ENCODE results near the gene CSNK1G2.

Gene CSNK1G2

DNA sequence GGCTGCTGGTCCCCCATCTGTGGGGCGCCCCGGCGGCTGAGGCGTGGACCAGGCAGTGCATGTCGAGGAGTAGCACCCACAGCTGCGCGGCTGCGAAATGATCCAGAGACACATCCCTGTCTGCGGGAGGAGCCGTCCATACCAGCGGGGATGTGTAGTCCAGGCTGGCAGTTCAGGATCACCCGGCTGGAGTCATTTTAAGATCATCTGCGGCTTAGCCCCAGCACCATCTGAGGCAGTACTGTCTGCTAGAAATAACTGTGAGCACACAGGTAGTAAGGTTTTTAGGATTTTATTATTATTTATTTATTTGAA lies 32.7 kb upstream of the CSNK1G2 start:
- ChIA-PET CTCF (no interaction called here), POLR2A (no interaction called here)
- no peak for DNase-seq (ENCODE audit: extremely low spot score)
- no peak for TF ChIP-seq ARNT (IDR thresholded peaks at IDR 0.05)
- no peak for TF ChIP-seq LEF1 (IDR thresholded peaks at IDR 0.05; ENCODE audit: borderline replicate concordance)
- TF ChIP-seq L3MBTL2 (conservative IDR thresholded peaks at IDR 0.05) = no peak
- no peak for TF ChIP-seq ZNF384 (IDR thresholded peaks at IDR 0.05)
- TF ChIP-seq FOXM1 (IDR thresholded peaks at IDR 0.05; ENCODE audit: borderline replicate concordance) = no peak
- no peak for TF ChIP-seq NFRKB (IDR thresholded peaks at IDR 0.05)
- TF ChIP-seq, protein P1, sequence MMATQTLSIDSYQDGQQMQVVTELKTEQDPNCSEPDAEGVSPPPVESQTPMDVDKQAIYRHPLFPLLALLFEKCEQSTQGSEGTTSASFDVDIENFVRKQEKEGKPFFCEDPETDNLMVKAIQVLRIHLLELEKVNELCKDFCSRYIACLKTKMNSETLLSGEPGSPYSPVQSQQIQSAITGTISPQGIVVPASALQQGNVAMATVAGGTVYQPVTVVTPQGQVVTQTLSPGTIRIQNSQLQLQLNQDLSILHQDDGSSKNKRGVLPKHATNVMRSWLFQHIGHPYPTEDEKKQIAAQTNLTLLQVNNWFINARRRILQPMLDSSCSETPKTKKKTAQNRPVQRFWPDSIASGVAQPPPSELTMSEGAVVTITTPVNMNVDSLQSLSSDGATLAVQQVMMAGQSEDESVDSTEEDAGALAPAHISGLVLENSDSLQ (IDR thresholded peaks at IDR 0.05) = no peak
- TF ChIP-seq FOXA1 (IDR thresholded peaks at IDR 0.05) = no peak
- no peak for TF ChIP-seq FOXK2 (IDR thresholded peaks at IDR 0.05)
- TF ChIP-seq HDGF (IDR thresholded peaks at IDR 0.05; ENCODE audit: borderline replicate concordance) = no peak
- TF ChIP-seq BHLHE40 (IDR thresholded peaks at IDR 0.05; ENCODE audit: borderline replicate concordance) = no peak
- TF ChIP-seq ELF4 (IDR thresholded peaks at IDR 0.05) = no peak
- no peak for TF ChIP-seq TARDBP (IDR thresholded peaks at IDR 0.05)
- no peak for TF ChIP-seq CTBP1 (IDR thresholded peaks at IDR 0.05; ENCODE audit: borderline replicate concordance)
- no peak for TF ChIP-seq SP1 (IDR thresholded peaks at IDR 0.05)
- TF ChIP-seq SUZ12 (IDR thresholded peaks at IDR 0.05) = no peak

DNA sequence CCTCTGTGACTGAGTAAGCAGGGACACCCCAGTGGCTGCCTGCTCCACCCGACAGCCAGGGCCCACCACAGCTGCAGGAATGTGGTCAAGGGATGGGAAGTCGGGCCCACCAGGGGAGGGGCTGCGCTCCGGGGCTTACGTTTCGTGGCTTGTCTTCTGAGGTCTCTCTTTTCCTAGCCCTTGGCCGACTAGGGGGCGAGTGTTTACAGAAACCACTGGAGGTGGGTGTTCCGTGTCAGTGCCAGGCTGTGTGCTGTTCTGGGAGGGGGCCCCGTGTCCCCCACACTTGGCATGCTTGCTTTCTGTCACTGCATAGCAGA lies 31.3 kb upstream of the CSNK1G2 start:
- TF ChIP-seq TARDBP (IDR thresholded peaks at IDR 0.05) (no peak), ARNT (IDR thresholded peaks at IDR 0.05) (no peak), FOXK2 (IDR thresholded peaks at IDR 0.05) (no peak), HDGF (IDR thresholded peaks at IDR 0.05; ENCODE audit: borderline replicate concordance) (no peak), CTBP1 (IDR thresholded peaks at IDR 0.05; ENCODE audit: borderline replicate concordance) (no peak), FOXA1 (IDR thresholded peaks at IDR 0.05) (no peak), LEF1 (IDR thresholded peaks at IDR 0.05; ENCODE audit: borderline replicate concordance) (no peak), L3MBTL2 (conservative IDR thresholded peaks at IDR 0.05) (no peak), ZNF384 (IDR thresholded peaks at IDR 0.05) (no peak), SUZ12 (IDR thresholded peaks at IDR 0.05) (no peak), FOXM1 (IDR thresholded peaks at IDR 0.05; ENCODE audit: borderline replicate concordance) (no peak), BHLHE40 (IDR thresholded peaks at IDR 0.05; ENCODE audit: borderline replicate concordance) (no peak), ELF4 (IDR thresholded peaks at IDR 0.05) (no peak), NFRKB (IDR thresholded peaks at IDR 0.05) (no peak), SP1 (IDR thresholded peaks at IDR 0.05) (no peak)
- TF ChIP-seq, protein P1 (IDR thresholded peaks at IDR 0.05) = no peak
- ChIA-PET POLR2A (no interaction called here), CTCF (interaction anchor here (1.7 kb wide), 1 partner anchor 12 kb away, joined by 5 read pairs; no protein-coding TSS in a partner anchor)
- DNase-seq (ENCODE audit: extremely low spot score) = no peak

DNA sequence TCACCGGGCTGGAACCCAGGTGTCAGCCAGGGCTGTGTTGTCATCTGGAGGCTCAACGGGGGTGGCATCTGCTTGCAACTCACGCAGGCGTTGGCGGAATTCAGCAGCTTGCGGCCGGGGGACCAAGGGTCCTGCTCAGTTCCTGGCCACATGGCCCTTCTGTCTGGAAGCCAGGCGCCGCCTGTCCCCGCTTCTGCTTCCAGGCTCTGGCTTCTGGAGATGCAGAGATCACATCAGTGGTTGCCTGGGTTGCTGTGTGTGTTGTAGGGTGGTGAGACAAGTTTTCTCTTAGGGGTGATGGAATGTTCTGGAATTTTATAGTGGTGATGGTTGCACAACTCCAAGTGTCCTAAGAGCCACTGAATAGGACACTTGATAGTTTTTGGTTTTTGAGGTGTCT lies 30.8 kb upstream of the CSNK1G2 start:
- CTCF ChIA-PET = interaction anchor here (0.7 to 1.7 kb wide), 2 partner anchors 13 to 67 kb away, joined by 5 read pairs; no protein-coding TSS in a partner anchor
- POLR2A ChIA-PET = no interaction called here
- DNase-seq (ENCODE audit: extremely low spot score) = no peak
- TF ChIP-seq, protein P1 (IDR thresholded peaks at IDR 0.05) = no peak
- TF ChIP-seq FOXK2 (IDR thresholded peaks at IDR 0.05) = no peak
- no peak for TF ChIP-seq ARNT (IDR thresholded peaks at IDR 0.05)
- no peak for TF ChIP-seq LEF1 (IDR thresholded peaks at IDR 0.05; ENCODE audit: borderline replicate concordance)
- no peak for TF ChIP-seq TARDBP (IDR thresholded peaks at IDR 0.05)
- TF ChIP-seq SUZ12 (IDR thresholded peaks at IDR 0.05) = no peak
- TF ChIP-seq ELF4 (IDR thresholded peaks at IDR 0.05) = no peak
- TF ChIP-seq ZNF384 (IDR thresholded peaks at IDR 0.05) = no peak
- TF ChIP-seq HDGF (IDR thresholded peaks at IDR 0.05; ENCODE audit: borderline replicate concordance) = no peak
- TF ChIP-seq CTBP1 (IDR thresholded peaks at IDR 0.05; ENCODE audit: borderline replicate concordance) = no peak
- TF ChIP-seq L3MBTL2 (conservative IDR thresholded peaks at IDR 0.05) = no peak

DNA sequence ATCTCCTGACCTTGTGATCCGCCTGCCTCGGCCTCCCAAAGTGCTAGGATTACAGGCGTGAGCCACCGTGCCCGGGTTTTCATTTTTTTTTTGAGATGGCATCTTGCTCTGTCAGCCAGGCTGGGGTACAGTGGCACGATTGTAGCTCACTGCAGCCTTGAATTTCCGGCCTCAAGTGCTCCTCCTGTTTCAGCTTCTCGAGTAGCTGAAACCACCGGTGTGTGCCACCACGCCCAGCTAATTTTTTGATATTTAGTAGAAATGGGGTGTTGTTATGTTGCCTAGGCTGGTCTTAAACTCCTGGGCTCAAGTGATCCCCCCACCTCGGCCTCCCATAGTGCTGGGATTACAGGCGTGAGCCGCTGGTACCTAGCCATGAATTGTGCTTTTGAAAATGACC lies 29.9 kb upstream of the CSNK1G2 start:
- ChIA-PET POLR2A (interaction anchor here (1.4 kb wide), 1 partner anchor 14 kb away, joined by 3 read pairs; no protein-coding TSS in a partner anchor), CTCF (no interaction called here)
- DNase-seq (ENCODE audit: extremely low spot score) = no peak
- TF ChIP-seq ARNT (IDR thresholded peaks at IDR 0.05) (no peak), SUZ12 (IDR thresholded peaks at IDR 0.05) (no peak), BHLHE40 (IDR thresholded peaks at IDR 0.05; ENCODE audit: borderline replicate concordance) (no peak), TARDBP (IDR thresholded peaks at IDR 0.05) (no peak), HDGF (IDR thresholded peaks at IDR 0.05; ENCODE audit: borderline replicate concordance) (no peak), L3MBTL2 (conservative IDR thresholded peaks at IDR 0.05) (no peak), CTBP1 (IDR thresholded peaks at IDR 0.05; ENCODE audit: borderline replicate concordance) (no peak), FOXM1 (IDR thresholded peaks at IDR 0.05; ENCODE audit: borderline replicate concordance) (no peak), SP1 (IDR thresholded peaks at IDR 0.05) (no peak), NFRKB (IDR thresholded peaks at IDR 0.05) (no peak), FOXA1 (IDR thresholded peaks at IDR 0.05) (no peak), ZNF384 (IDR thresholded peaks at IDR 0.05) (no peak), ELF4 (IDR thresholded peaks at IDR 0.05) (no peak), LEF1 (IDR thresholded peaks at IDR 0.05; ENCODE audit: borderline replicate concordance) (no peak), FOXK2 (IDR thresholded peaks at IDR 0.05) (no peak)
- TF ChIP-seq, protein P1 (IDR thresholded peaks at IDR 0.05) = no peak

DNA sequence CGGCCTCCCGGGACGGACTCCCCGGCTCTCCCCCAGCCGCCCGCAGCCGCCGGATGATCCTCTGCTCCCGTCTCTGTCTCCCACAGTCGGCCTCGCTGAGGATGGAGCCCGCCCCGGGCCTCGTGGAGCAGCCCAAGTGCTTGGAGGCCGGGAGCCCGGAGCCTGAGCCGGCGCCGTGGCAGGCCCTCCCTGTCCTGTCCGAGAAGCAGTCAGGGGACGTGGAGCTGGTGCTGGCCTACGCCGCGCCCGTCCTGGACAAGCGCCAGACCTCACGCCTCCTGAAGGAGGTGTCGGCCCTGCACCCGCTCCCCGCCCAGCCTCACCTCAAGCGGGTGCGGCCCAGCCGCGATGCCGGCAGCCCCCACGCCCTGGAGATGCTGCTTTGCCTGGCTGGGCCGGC lies 29.0 kb upstream of the CSNK1G2 start:
- TF ChIP-seq FOXK2 (IDR thresholded peaks at IDR 0.05) (no peak), ARNT (IDR thresholded peaks at IDR 0.05) (no peak), FOXM1 (IDR thresholded peaks at IDR 0.05; ENCODE audit: borderline replicate concordance) (no peak), HDGF (IDR thresholded peaks at IDR 0.05; ENCODE audit: borderline replicate concordance) (no peak), NFRKB (IDR thresholded peaks at IDR 0.05) (no peak), L3MBTL2 (conservative IDR thresholded peaks at IDR 0.05) (no peak)
- TF ChIP-seq, protein P1 (IDR thresholded peaks at IDR 0.05) = no peak
- CTCF ChIA-PET = no interaction called here
- DNase-seq (ENCODE audit: extremely low spot score) = no peak
- POLR2A ChIA-PET = interaction anchor here (1.4 kb wide), 1 partner anchor 14 kb away, joined by 3 read pairs; no protein-coding TSS in a partner anchor
